HEK293T (cell line): ENCODE results near the gene CIC.

Source experiments
- BHLHE40 ChIP-seq: fragments of 450-650 bp; IDR thresholded peaks from 2 replicates; pipeline ENCODE4 v1.6.1; 2016; ENCODE audit warnings: mild to moderate bottlenecking, moderate library complexity, borderline replicate concordance
- CTBP1 ChIP-seq: fragments of 450-650 bp; IDR thresholded peaks from 2 replicates; pipeline ENCODE4 v1.6.1; 2016; ENCODE audit warnings: borderline replicate concordance
- FOXA1 ChIP-seq: fragments of 450-650 bp; IDR thresholded peaks from 2 replicates; pipeline ENCODE4 v1.6.1; 2016; ENCODE audit warnings: mild to moderate bottlenecking
- FOXM1 ChIP-seq: fragments of 450-650 bp; IDR thresholded peaks from 2 replicates; pipeline ENCODE4 v1.6.1; 2017; ENCODE audit warnings: mild to moderate bottlenecking, borderline replicate concordance
- HDGF ChIP-seq: fragments of 450-650 bp; IDR thresholded peaks from 2 replicates; pipeline ENCODE4 v1.6.1; 2017; ENCODE audit warnings: antibody characterized with exemption, borderline replicate concordance
- LEF1 ChIP-seq: fragments of 450-650 bp; IDR thresholded peaks from 2 replicates; pipeline ENCODE4 v1.6.1; 2017; ENCODE audit warnings: mild to moderate bottlenecking, borderline replicate concordance
- NFRKB ChIP-seq: fragments of 450-650 bp; IDR thresholded peaks from 2 replicates; pipeline ENCODE4 v1.6.1; 2016; ENCODE audit warnings: mild to moderate bottlenecking, moderate library complexity
- SP1 ChIP-seq: fragments of 450-650 bp; IDR thresholded peaks from 2 replicates; pipeline ENCODE4 v1.6.1; 2017
- TARDBP ChIP-seq: fragments of 450-650 bp; IDR thresholded peaks from 2 replicates; pipeline ENCODE4 v1.6.1; 2016
- TF ChIP-seq, protein P1 (sequence below): fragments of 450-650 bp; IDR thresholded peaks from 2 replicates; pipeline ENCODE4 v1.6.1; 2016

DNA sequence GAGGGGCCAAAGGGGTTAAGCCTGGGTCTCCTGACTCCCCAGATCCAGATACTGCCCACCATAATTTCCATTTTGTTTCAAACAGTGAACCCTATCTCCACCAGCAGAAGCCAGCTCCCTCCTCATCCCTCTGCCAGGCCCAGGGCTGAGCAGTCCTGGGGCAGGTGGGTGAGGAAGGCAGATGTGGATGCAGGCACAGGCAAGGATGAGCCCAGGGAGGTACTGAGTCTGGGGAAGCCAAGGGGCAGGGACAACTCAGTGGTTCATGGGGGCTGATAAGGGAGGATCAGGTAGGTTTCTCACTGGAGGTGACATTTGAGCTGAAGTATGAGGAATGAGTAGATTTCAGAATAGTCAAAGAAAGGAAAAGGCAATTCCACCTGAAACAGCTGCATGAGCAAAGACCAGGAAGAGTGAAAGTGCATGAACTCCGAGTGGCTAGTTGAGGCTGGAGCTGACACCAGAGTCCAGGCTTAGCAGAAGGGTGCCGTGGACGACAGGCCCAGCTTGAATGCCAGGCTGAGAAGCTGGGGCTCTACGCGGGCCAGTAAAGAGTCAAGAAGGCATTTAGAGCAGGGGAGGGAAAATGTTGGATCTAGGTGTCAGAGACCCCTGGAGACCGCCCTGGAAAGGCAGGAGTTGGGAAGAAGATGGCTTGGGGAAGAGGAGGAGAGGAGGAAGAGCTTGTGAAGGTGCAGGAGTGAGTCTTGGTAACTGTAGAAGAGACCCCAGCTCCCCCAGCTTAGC, 10.3 kb downstream of the CIC start:
- TF ChIP-seq NFRKB (no peak), TARDBP (no peak), HDGF (no peak), BHLHE40 (no peak), SP1 (no peak), FOXA1 (no peak), LEF1 (no peak), CTBP1 (no peak), FOXM1 (no peak)
- TF ChIP-seq, protein P1, sequence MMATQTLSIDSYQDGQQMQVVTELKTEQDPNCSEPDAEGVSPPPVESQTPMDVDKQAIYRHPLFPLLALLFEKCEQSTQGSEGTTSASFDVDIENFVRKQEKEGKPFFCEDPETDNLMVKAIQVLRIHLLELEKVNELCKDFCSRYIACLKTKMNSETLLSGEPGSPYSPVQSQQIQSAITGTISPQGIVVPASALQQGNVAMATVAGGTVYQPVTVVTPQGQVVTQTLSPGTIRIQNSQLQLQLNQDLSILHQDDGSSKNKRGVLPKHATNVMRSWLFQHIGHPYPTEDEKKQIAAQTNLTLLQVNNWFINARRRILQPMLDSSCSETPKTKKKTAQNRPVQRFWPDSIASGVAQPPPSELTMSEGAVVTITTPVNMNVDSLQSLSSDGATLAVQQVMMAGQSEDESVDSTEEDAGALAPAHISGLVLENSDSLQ = no peak
